GM03348 (cell line): ENCODE measurements around the gene CDK12.
"Not testable (repeated sequence)": the region's sequence is repeated elsewhere in the genome, so short reads cannot be mapped to it uniquely, and the experiment has no call there.

Experiments
- DNase-seq: peaks from one replicate; pipeline ENCODE4 v3.0.0; 2012; ENCODE audit warnings: low spot score

CDK12 gene

GRCh38 chr17:39507511-39507910 lies 46.2 kb downstream of the CDK12 start:
- DNase-seq: no peak

- DNase-seq: no peak
Observed at GRCh38 chr17:39508987-39509386, 47.7 kb downstream of the CDK12 start.

GRCh38 chr17:39513309-39513708 lies 52.0 kb downstream of the CDK12 start:
- no peak for DNase-seq

GRCh38 chr17:39513915-39514314 lies 52.6 kb downstream of the CDK12 start:
- no peak for DNase-seq

GRCh38 chr17:39517224-39517623 lies 55.9 kb downstream of the CDK12 start:
- DNase-seq: no peak

GRCh38 chr17:39525801-39526506 lies 64.7 kb downstream of the CDK12 start:
- DNase-seq: no peak

- peak; percentile 23 for DNase-seq
Observed at GRCh38 chr17:39527220-39527813, 66.0 kb downstream of the CDK12 start.

GRCh38 chr17:39529455-39529854 lies 68.2 kb downstream of the CDK12 start:
- DNase-seq: no peak

- no peak for DNase-seq
Observed at GRCh38 chr17:39530513-39530912, 69.2 kb downstream of the CDK12 start.

- DNase-seq: no peak
Observed at GRCh38 chr17:39531252-39531651, 70.0 kb downstream of the CDK12 start.

- DNase-seq: no peak
Observed at GRCh38 chr17:39533891-39534290, 72.6 kb downstream of the CDK12 start.

- DNase-seq: no peak
Observed at GRCh38 chr17:39534768-39535405, 73.6 kb downstream of the CDK12 start.

GRCh38 chr17:39536468-39536867 lies 75.2 kb downstream of the CDK12 start:
- no peak for DNase-seq

- not testable (repeated sequence) for DNase-seq
Observed at GRCh38 chr17:39537364-39537763, 76.1 kb downstream of the CDK12 start.

GRCh38 chr17:39538866-39539265 lies 77.6 kb downstream of the CDK12 start:
- no peak for DNase-seq

- DNase-seq: no peak
Observed at GRCh38 chr17:39540611-39541010, 79.3 kb downstream of the CDK12 start.

- DNase-seq: no peak
Observed at GRCh38 chr17:39541652-39542051, 80.4 kb downstream of the CDK12 start.

GRCh38 chr17:39543176-39543575 lies 81.9 kb downstream of the CDK12 start:
- no peak for DNase-seq

GRCh38 chr17:39543664-39544063 lies 82.4 kb downstream of the CDK12 start:
- DNase-seq: no peak

- not testable (repeated sequence) for DNase-seq
Observed at GRCh38 chr17:39544361-39544760, 83.1 kb downstream of the CDK12 start.

GRCh38 chr17:39547713-39548478 lies 86.6 kb downstream of the CDK12 start:
- peak; percentile 82 for DNase-seq

GRCh38 chr17:39548494-39549225 lies 87.4 kb downstream of the CDK12 start:
- no peak for DNase-seq
